HepG2 (cell line): Measurements from ENCODE around the gene STIP1. TPM values are rescaled to one million over a fixed set of nuclear protein-coding genes. Genes with fewer than 3 reads are reported as not detected.

ENCODE experiments used
- ATAD3A ChIP-seq: sonication (generic); formaldehyde crosslinking; IDR thresholded peaks from 2 replicates; pipeline ENCODE4 v1.4.0; 2020; ENCODE audit warnings: missing genetic modification reagents
- CHD2 ChIP-seq: IDR thresholded peaks from 2 replicates; pipeline ENCODE4 v1.6.1; 2011; ENCODE audit warnings: low read depth, low read length, improper control_type of control experiment
- CSRNP2 ChIP-seq: sonication (generic); formaldehyde crosslinking; conservative IDR thresholded peaks from 2 replicates; pipeline ENCODE4 v1.8.0; 2022; ENCODE audit warnings: low read depth, missing genetic modification reagents
- FOXA3 ChIP-seq: IDR thresholded peaks from 2 replicates; pipeline ENCODE4 v1.6.1; 2016; ENCODE audit warnings: missing genetic modification reagents, missing compliant biosample characterization
- FOXK2 ChIP-seq: fragments of 450-650 bp; IDR thresholded peaks from 2 replicates; pipeline ENCODE4 v1.6.1; 2016
- MLLT10 ChIP-seq: sonication (generic); formaldehyde crosslinking; IDR thresholded peaks from 2 replicates; pipeline ENCODE4 v1.4.0; 2020; ENCODE audit warnings: missing genetic modification reagents
- MYNN ChIP-seq: sonication (generic); formaldehyde crosslinking; IDR thresholded peaks from 2 replicates; pipeline ENCODE4 v1.4.0; 2020; ENCODE audit warnings: mild to moderate bottlenecking, low read depth, missing genetic modification reagents
- NCOA5 ChIP-seq: sonication (generic); formaldehyde crosslinking; IDR thresholded peaks from 2 replicates; pipeline ENCODE4 v1.4.0; 2020; ENCODE audit warnings: missing genetic modification reagents
- NR2F6 ChIP-seq, 2 experiments: IDR thresholded peaks; 2 replicates each; pipeline ENCODE4 v1.6.1; 2016; ENCODE audit warnings: antibody characterized with exemption in 1 of 2, mild to moderate bottlenecking in 1 of 2
- SETDB1 ChIP-seq: sonication (generic); formaldehyde crosslinking; IDR thresholded peaks from 2 replicates; pipeline ENCODE4 v1.5.1; 2020; ENCODE audit warnings: missing genetic modification reagents, mild to moderate bottlenecking, borderline replicate concordance
- SIX1 ChIP-seq: sonication (generic); formaldehyde crosslinking; IDR thresholded peaks from 2 replicates; pipeline ENCODE4 v1.4.0; 2020; ENCODE audit warnings: missing genetic modification reagents, borderline replicate concordance
- SOX13 ChIP-seq, 3 experiments: fragments of 450-650 bp in 1 of 3; sonication (generic) in 1 of 3; formaldehyde crosslinking in 1 of 3; IDR thresholded peaks in 2 of 3; conservative IDR thresholded peaks in 1 of 3; 2 replicates each; pipeline versions ENCODE4 v1.5.0 to v1.6.1; 2016 to 2020; ENCODE audit warnings: antibody characterized with exemption in 1 of 3, mild to moderate bottlenecking in 1 of 3, missing compliant biosample characterization in 1 of 3, missing genetic modification reagents in 1 of 3, moderate library complexity in 1 of 3
- SUZ12 ChIP-seq: fragments of 150-350 bp; IDR thresholded peaks from 2 replicates; pipeline ENCODE4 v1.6.1; 2014; ENCODE audit warnings: low read depth, low read length
- THAP11 ChIP-seq: IDR thresholded peaks from 2 replicates; pipeline ENCODE4 v1.6.1; 2016; ENCODE audit warnings: missing biosample characterization, missing genetic modification reagents
- YEATS4 ChIP-seq: sonication (generic); formaldehyde crosslinking; IDR thresholded peaks from 2 replicates; pipeline ENCODE4 v1.4.0; 2020; ENCODE audit warnings: missing genetic modification reagents, borderline replicate concordance
- ZBTB38 ChIP-seq: sonication (generic); formaldehyde crosslinking; IDR thresholded peaks from 2 replicates; pipeline ENCODE4 v1.5.1; 2020; ENCODE audit warnings: mild to moderate bottlenecking, missing genetic modification reagents
- ZFX ChIP-seq: sonication (generic); formaldehyde crosslinking; IDR thresholded peaks from 2 replicates; pipeline ENCODE4 v1.4.0; 2020; ENCODE audit warnings: mild to moderate bottlenecking, low read depth, missing genetic modification reagents, moderate library complexity
- ZGPAT ChIP-seq: IDR thresholded peaks from 2 replicates; pipeline ENCODE4 v1.6.1; 2016; ENCODE audit warnings: mild to moderate bottlenecking
- ZMYM4 ChIP-seq: sonication (generic); formaldehyde crosslinking; IDR thresholded peaks from 2 replicates; pipeline ENCODE4 v1.8.1; 2023; ENCODE audit warnings: mild to moderate bottlenecking, missing genetic modification reagents
- ZNF180 ChIP-seq: sonication (generic); formaldehyde crosslinking; IDR thresholded peaks from 2 replicates; pipeline ENCODE4 v1.4.0; 2020; ENCODE audit warnings: low read depth, missing genetic modification reagents, borderline replicate concordance
- ZNF746 ChIP-seq: sonication (generic); formaldehyde crosslinking; IDR thresholded peaks from 2 replicates; pipeline ENCODE4 v1.8.0; 2022; ENCODE audit warnings: mild to moderate bottlenecking, missing genetic modification reagents
- ZNF782 ChIP-seq: sonication (generic); formaldehyde crosslinking; IDR thresholded peaks from 2 replicates; pipeline ENCODE4 v1.4.0; 2020; ENCODE audit warnings: missing genetic modification reagents, mild to moderate bottlenecking, borderline replicate concordance
- polyA plus RNA-seq, 8 experiments: library from polyadenylated mRNA; depleted of rRNA in 3 of 8; stranded (reverse) in 7 of 8; unstranded in 1 of 8; fragments of >200 nt; fragmentation: Illumina TruSeq in 4 of 8; extraction: Trizol in 4 of 8; gene quantifications; 2 replicates each; pipeline versions ENCODE4 v1.2.1 to v1.2.3, GENCODE V29; 2011 to 2016; ENCODE audit warnings: low read depth in 4 of 8, missing spikeins in 1 of 8, mixed read lengths in 1 of 8; ENCODE audit not compliant: insufficient read depth in 1 of 8
- total RNA-seq, 5 experiments: library from RNA; depleted of rRNA; stranded (reverse); fragments of >200 nt; fragmentation: Illumina TruSeq; extraction: Trizol; gene quantifications; 2 replicates each; pipeline ENCODE4 v1.2.3, GENCODE V29; 2016; ENCODE audit warnings: low read depth in 1 of 5
- TF ChIP-seq, protein P1 (sequence below): sonication (generic); formaldehyde crosslinking; IDR thresholded peaks from 2 replicates; pipeline ENCODE4 v1.8.0; 2022; ENCODE audit warnings: mild to moderate bottlenecking, missing genetic modification reagents, borderline replicate concordance
- TF ChIP-seq, protein P2 (sequence below): IDR thresholded peaks from 2 replicates; pipeline ENCODE4 v1.6.1; 2018; ENCODE audit warnings: missing genetic modification reagents, mild to moderate bottlenecking, missing compliant biosample characterization

STIP1 gene
- total and polyA plus RNA-seq, 2 of the 13 experiments (the other 11 are each of a cell fraction or from before 2014, with no cell fraction given) = 81.1 to 217 TPM

DNA sequence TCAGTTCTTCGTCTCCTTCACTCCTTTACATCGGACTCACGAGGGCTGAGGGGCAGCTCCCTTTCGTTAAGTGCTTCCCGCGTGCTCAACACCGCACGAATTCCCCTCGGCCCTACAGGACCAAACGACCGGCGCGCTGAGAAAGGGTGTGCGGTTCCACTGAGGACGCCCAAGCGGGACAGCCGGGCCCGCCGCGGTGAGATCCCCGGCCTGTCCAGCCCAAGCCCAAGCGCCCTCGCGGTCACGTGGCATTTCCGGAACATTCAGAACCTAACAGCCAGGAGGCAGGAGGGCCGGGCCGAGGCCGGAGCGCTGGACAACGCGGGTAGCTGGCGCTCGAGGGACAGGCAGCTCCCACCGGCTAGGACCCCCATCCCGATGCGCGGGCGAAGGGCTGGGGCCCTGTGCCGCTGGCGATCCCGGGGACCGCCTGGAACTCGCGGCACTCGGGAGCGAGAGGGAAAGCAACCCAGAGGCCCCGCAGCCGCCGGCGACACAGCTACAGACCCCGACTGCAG lies 737 bp upstream of the STIP1 start (continued):
- TF ChIP-seq, protein P1, sequence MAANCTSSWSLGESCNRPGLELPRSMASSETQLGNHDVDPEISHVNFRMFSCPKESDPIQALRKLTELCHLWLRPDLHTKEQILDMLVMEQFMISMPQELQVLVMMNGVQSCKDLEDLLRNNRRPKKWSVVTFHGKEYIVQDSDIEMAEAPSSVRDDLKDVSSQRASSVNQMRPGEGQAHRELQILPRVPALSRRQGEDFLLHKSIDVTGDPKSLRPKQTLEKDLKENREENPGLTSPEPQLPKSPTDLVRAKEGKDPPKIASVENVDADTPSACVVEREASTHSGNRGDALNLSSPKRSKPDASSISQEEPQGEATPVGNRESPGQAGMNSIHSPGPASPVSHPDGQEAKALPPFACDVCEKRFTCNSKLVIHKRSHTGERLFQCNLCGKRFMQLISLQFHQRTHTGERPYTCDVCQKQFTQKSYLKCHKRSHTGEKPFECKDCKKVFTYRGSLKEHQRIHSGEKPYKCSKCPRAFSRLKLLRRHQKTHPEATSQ (CRISPR knock-in tag) = peak; percentile 86; the same call in 1 of the 2 replicates
- TF ChIP-seq MYNN (no peak), SOX13 (IDR thresholded peaks at IDR 0.05) (no peak), SOX13 (CRISPR knock-in tag; conservative IDR thresholded peaks at IDR 0.05 in 1 of 2, IDR thresholded peaks at IDR 0.05 in 1 of 2) (peak in 1 of 2 experiments; percentile 52; a peak in 2 of 4 replicates), CHD2 (no peak), FOXK2 (no peak), NR2F6 (IDR thresholded peaks at IDR 0.05) (no peak), NR2F6 (CRISPR knock-in tag; IDR thresholded peaks at IDR 0.05) (no peak), ZFX (CRISPR knock-in tag) (peak; percentile 98), THAP11 (peak; percentile 73; the same call in 1 of the 2 replicates), ZMYM4 (CRISPR knock-in tag) (no peak; the same call in 1 of the 2 replicates), ZNF782 (CRISPR knock-in tag) (peak; percentile 98), ZBTB38 (peak; percentile 84), FOXA3 (CRISPR knock-in tag) (no peak; the same call in 1 of the 2 replicates), SIX1 (CRISPR knock-in tag) (peak; percentile 35; the same call in 1 of the 2 replicates), NCOA5 (CRISPR knock-in tag) (no peak), ZNF180 (CRISPR knock-in tag) (peak; percentile 23; the same call in 1 of the 2 replicates), SETDB1 (CRISPR knock-in tag) (no peak), CSRNP2 (CRISPR knock-in tag) (no peak; the same call in 1 of the 2 replicates), ZGPAT (peak; percentile 79; the same call in 1 of the 2 replicates), ZNF746 (CRISPR knock-in tag) (peak; percentile 91), ATAD3A (CRISPR knock-in tag) (peak; percentile 75; the same call in 1 of the 2 replicates), SUZ12 (no peak), YEATS4 (CRISPR knock-in tag) (peak; percentile 95), MLLT10 (CRISPR knock-in tag) (no peak)
- TF ChIP-seq, protein P2, sequence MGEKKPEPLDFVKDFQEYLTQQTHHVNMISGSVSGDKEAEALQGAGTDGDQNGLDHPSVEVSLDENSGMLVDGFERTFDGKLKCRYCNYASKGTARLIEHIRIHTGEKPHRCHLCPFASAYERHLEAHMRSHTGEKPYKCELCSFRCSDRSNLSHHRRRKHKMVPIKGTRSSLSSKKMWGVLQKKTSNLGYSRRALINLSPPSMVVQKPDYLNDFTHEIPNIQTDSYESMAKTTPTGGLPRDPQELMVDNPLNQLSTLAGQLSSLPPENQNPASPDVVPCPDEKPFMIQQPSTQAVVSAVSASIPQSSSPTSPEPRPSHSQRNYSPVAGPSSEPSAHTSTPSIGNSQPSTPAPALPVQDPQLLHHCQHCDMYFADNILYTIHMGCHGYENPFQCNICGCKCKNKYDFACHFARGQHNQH (CRISPR knock-in tag) = peak; percentile 72
